VCaP (cell line): Measurements from ENCODE around the gene AMZ1.

Experiments used
- H3K27ac ChIP-seq: fragments of 450-650 bp; 2 replicates; pipeline ENCODE4 v1.5.1; 2017
- CTCF ChIP-seq: fragments of 450-650 bp; conservative IDR thresholded peaks from 2 replicates; pipeline ENCODE4 v1.5.1; 2017; ENCODE audit warnings: mild to moderate bottlenecking, moderate library complexity

AMZ1 gene

GRCh38 chr7:2687881-2688318 is at the start of gene AMZ1:
Gene AMZ1, plus strand, starts transcription at chr7:2688202. Its CDS starts 12,250 bp downstream, at chr7:2700452.
- no peak for TF ChIP-seq CTCF
- H3K27ac ChIP-seq = peak within 1 kb of the TSS; percentile 16; the same call in 1 of the 2 replicates

GRCh38 chr7:2638224-2638991 is 49.6 kb upstream of the AMZ1 start:
- no peak for TF ChIP-seq CTCF
- H3K27ac ChIP-seq = no peak overlapping the region

- H3K27ac ChIP-seq = no peak overlapping the region
- no peak for TF ChIP-seq CTCF
Observed at GRCh38 chr7:2639181-2639681, 48.8 kb upstream of the AMZ1 start.

DNA sequence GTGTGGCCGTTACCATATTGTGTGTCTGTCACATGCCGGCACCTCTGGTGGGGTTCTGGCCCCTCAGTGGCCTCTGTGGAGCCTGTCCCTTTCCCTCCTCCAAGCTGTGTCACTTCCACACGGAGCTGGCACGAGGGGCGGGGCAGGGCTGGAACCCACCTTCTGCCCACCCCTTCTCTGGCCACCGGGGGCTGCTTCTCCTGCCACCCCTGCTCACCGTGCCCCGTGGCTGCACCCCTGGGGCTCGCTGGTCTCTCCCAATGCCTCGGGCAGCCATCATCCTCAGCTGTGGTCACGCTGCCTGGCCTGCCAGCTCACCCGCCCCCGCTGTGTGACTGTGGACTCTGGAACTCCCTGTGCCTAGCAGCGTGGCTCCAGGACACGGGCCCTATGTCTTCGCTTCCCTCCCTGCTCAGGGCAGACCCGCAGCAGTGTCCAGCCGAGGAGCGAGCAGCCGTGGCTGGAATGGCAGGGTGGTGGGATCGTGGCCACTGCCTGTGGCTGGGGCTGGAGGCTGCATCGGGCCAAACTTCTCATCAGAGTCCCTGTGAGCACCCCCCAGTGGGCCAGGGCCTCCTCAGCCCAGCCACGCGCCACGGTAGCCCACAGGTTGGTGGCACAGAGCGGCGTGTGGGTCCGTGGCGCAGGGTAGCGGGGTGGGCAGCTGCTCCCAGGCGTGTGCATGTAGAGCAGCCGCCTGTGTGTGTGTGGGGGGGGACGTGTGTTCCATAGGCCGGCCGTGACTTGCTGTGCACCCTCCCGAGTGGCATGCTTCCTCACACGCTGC is 48.1 kb upstream of the AMZ1 start:
- TF ChIP-seq CTCF = no peak
- H3K27ac ChIP-seq = no peak overlapping the region

DNA sequence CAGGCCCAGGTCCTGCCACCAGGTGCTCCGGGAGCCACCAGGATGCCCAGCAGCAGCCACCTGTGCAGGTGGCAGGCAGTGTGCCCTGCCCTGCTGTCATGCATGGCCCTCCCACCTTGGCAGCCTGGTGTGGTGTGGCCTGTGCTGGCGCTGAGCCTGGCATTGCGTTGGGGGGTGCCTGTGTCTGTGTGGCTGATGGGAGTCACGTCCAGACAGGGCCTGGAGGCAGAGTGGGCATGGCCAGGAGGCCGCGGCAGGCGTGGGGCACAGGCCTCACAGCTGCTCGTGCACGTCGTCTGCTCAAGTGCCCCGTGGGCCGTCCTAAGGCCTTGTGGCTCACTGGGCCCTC is 47.5 kb upstream of the AMZ1 start:
- TF ChIP-seq CTCF = no peak
- H3K27ac ChIP-seq = no peak overlapping the region

- TF ChIP-seq CTCF = no peak
- H3K27ac ChIP-seq = no peak overlapping the region
Observed at GRCh38 chr7:2640846-2641316, 47.1 kb upstream of the AMZ1 start.
